Sigmoid colon (tissue), 4 donors: ENCODE results near the gene PDE4D.

Experiments
- CTCF ChIP-seq, 4 experiments: fragments of 450-650 bp in 3 of 4; fragments of 200-600 bp in 1 of 4; IDR thresholded peaks; one replicate each; pipeline ENCODE4 v1.5.1; 2016 to 2019; ENCODE audit warnings: antibody characterized with exemption in 4 of 4, mild to moderate bottlenecking in 3 of 4, moderate library complexity in 2 of 4
- EP300 ChIP-seq, 4 donors: sonication (generic); formaldehyde crosslinking; IDR thresholded peaks; one replicate each; pipeline ENCODE4 v1.6.1; 2017; ENCODE audit warnings: antibody characterized with exemption in 4 of 4
- POLR2A ChIP-seq, 2 donors: fragments of 450-650 bp; IDR thresholded peaks; one replicate each; pipeline ENCODE4 v1.6.1; 2016; ENCODE audit warnings: antibody characterized with exemption in 2 of 2, mild to moderate bottlenecking in 2 of 2, moderate library complexity in 2 of 2
- POLR2AphosphoS5 ChIP-seq, 4 donors: sonication (generic); formaldehyde crosslinking; IDR thresholded peaks; one replicate each; pipeline ENCODE4 v1.6.1; 2017; ENCODE audit warnings: antibody characterized with exemption in 4 of 4

GRCh38 chr5:58950224-58950623, 943.3 kb downstream of the PDE4D start:
- no peak for TF ChIP-seq CTCF (IDR thresholded peaks at IDR 0.05)
- TF ChIP-seq EP300 (IDR thresholded peaks at IDR 0.05) = no peak
- TF ChIP-seq POLR2AphosphoS5 (IDR thresholded peaks at IDR 0.05) = no peak
- TF ChIP-seq POLR2A (IDR thresholded peaks at IDR 0.05) = no peak
